Measurements from ENCODE around the gene PCYOX1L.

Gene PCYOX1L, protein sequence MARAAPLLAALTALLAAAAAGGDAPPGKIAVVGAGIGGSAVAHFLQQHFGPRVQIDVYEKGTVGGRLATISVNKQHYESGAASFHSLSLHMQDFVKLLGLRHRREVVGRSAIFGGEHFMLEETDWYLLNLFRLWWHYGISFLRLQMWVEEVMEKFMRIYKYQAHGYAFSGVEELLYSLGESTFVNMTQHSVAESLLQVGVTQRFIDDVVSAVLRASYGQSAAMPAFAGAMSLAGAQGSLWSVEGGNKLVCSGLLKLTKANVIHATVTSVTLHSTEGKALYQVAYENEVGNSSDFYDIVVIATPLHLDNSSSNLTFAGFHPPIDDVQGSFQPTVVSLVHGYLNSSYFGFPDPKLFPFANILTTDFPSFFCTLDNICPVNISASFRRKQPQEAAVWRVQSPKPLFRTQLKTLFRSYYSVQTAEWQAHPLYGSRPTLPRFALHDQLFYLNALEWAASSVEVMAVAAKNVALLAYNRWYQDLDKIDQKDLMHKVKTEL

GRCh38 chr5:149357370-149358293 lies at the start of gene PCYOX1L:
Gene PCYOX1L, plus strand, starts transcription at chr5:149358046. Its CDS starts 23 bp downstream, at chr5:149358069.
- peak; percentile 98 for DNase-seq

DNA sequence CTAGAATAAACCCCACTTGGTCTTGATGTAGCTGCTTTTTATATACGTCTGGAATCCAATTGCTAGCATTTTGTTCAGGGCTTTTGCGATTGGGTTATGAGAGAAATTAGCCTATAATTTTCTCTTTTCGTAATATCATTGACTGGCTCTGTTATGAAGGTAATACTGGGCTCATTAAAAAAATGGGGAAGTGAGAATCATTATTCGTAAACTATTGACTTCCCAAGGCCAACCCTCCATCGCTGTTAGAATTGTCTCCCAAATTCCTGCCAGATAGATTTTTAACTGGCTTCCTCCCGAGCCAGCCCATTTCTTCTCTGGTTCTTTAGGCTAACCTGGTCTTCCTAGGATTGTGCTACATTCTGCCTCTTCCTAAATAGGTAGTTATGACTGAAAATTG lies 48.5 kb upstream of the PCYOX1L start:
- no peak for DNase-seq

GRCh38 chr5:149310488-149310887 lies 47.4 kb upstream of the PCYOX1L start:
- DNase-seq: no peak

DNA sequence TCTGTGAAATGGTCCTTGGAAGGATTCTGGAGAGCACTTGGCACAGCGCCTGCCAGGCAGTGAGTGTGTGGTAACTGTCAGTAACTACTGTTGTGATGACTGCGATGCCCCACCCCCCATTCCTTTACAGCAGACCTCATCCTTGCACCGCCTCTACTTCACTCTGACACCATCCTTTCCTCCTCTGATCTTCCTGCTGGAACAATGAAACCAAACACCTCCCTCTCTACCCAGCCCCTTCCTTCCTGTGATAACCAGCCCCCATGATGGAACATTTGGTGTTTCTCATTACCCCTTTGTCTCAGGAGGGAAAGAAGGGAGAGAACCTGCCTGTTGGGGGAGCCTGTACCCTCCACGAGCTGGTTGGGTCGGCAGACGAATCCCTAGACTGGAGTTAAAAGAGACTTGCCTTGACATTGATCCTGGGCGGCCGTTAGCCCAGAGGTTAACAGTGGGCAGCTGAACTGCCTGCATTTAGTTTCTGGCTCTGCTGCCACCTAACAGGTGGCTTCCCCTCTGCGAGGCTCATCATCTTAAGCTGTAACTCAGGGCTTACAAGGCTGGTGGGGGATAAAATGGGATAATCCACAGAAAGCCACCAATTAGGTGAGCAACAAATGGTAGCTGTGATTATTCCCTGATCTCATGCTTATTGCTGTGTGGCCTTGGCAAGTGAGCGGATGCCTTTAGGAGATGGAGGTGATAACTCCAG lies 46.7 kb upstream of the PCYOX1L start:
- DNase-seq: no peak

DNA sequence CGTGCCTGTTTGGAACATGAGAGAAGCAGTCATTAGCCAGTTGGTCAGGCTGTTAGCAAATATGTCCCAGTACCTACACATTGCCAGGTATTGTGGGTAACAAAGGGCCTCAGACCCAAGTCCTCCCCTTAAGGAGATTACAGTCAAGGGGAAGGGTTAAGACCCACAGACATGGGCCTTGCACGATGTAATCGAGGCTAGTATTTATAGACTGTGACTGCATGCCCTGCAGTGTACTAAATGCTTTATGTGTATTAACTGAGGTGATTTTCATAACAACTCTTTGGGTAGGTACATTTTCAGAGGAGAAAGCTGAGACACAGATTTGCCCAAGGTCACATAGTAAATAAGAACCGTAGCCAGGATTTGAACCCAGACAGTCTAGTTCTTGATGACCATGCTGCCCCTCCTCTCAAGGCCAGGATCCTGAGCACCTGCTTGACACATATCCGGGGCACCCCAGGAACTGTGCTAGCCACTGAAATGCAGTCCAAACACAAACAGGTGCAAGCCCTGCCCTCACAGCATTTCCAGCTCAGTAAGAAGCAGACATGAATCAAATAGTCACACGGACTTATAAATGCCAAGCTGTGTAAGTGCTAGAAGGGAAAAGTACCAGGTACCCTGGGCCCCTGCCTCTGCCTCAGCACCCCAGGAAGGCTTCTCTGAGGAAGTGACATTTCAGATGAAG lies 44.5 kb upstream of the PCYOX1L start:
- DNase-seq: no peak

GRCh38 chr5:149314571-149315111 lies 43.2 kb upstream of the PCYOX1L start:
- no peak for DNase-seq

GRCh38 chr5:149315753-149316152 lies 42.1 kb upstream of the PCYOX1L start:
- no peak for DNase-seq

DNA sequence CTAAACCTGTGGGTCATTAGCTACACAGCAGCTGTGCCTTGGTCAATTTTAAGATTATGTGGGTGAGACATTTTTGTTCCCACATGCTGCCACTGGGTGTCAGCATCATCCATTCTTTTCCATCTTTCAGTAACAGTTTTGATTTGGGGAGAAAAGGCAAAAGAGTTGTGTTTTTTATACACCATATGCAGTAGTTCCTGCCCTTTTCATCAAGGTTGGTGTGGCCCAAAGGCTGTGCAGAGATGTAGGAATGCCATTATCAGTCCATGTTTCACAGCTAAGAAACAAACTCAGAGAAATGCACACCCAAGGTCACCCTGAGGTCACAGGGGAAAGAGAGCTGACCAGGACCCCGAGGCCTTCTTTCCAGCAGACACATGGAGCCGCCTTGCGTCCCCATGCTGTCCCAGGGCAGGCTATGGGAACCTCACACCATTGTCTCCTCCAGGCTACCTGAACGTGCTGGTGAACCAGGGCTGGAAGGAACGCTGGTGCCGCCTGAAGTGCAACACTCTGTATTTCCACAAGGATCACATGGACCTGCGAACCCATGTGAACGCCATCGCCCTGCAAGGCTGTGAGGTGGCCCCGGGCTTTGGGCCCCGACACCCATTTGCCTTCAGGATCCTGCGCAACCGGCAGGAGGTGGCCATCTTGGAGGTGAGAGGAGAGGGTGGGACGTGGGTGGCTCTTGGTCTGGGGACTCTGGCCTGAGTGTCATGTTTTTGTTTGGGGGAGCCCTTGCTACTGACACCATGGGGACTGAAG lies 40.4 kb upstream of the PCYOX1L start:
- DNase-seq: no peak

DNA sequence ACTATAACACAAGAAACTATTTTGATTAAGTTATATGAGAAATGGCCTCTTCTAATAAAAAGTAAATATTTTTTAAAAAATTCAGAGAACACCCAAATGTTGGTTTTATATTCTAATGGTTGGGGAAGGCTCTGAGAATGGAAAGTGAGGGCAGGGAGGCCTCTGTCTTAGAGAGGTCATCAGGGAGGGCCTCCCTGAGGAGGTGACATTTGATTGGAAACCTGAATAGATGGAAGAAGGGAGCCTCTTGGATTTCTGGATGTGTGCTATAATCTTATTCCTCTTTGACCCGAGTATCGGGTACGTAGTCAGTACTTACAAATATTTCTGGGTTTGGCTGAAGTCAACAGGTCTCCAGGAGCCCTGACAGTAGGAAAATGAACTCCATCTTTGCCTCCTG lies 38.7 kb upstream of the PCYOX1L start:
- DNase-seq: no peak

- DNase-seq: no peak
Measured at GRCh38 chr5:149320791-149321330, 37.0 kb upstream of the PCYOX1L start.

DNA sequence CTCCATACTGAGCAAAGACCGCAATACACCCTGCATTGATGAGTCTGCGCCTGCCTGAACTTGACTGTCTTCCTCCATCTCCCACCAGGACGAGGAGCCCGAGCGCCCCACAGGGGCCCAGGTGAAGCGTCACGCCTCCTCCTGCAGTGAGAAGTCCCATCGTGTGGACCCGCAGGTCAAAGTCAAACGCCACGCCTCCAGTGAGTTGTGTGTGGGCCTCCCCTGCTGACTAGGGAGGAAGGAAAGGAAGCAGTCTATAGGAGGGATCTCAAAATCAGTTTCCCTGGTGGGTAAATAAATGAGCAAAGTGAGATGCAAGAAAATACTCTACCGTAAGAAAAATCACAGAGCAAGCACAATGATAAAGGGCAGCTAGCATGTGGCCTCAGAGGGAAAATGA lies 35.3 kb upstream of the PCYOX1L start:
- DNase-seq: no peak

DNA sequence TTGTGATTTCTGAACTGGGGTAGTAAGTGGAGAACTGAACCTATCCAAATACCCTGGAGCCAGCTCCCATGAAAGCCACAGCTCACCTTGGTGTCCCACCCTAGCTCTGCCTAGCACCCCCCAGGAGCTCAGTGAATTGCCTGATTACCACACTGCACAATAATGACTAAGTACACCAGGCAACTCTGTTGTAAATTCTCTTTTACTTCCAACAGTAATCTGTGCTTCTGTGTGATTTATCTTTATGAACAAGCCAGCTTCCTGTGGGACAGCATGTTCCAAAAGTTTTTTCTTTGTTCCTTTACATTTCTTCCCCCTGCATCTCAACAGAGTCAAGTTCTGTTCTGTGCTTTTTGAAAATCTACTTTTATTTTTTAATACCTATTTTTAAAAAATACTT lies 34.6 kb upstream of the PCYOX1L start:
- no peak for DNase-seq

DNA sequence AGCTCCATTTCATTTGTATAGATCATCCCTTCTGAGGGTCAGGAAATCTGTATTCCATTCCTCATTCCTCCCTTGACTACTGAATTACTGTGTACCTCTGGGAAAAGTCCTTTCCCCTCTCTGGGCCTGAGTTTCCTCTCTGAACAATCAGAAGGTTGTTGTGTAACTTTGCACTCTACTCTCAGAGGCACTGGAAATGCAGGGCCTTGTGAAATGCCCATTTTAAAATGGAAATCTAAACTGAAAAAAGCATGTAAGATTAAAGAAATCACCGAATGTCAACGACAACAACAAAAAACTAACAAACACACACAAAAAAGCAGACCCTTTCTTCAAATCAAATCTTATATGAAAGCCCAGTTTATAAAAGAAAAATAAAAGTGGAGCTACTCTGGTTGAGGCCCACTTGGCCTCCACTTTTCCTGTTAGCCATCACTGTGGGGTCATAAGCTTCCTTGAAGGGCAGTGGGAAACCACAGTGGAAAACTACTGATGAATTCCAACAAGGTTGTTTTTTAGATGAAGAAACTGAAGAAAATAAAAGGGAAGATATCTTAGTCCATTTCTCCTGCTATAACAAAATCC lies 34.1 kb upstream of the PCYOX1L start:
- DNase-seq: no peak

DNA sequence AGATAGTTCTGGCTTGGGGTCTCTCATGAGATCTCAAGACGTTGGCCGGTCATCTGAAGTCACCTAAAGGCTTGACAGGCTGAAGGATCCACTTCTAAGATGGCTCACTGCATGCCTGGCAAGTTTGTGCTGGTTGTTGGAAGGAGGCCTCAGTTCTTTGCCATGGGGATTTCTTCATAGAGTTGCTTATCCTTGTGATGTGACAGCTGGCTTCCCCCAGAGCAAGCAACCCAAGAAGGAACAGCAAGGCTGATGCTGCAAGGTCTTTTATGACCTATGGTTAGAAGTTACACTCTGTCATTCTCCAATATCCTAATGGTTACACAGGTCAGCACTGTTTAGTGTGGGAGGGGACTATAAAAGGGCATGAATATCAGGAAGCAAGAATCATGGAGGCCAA lies 33.2 kb upstream of the PCYOX1L start:
- no peak for DNase-seq

- DNase-seq: no peak
Measured at GRCh38 chr5:149325166-149325735, 32.6 kb upstream of the PCYOX1L start.

DNA sequence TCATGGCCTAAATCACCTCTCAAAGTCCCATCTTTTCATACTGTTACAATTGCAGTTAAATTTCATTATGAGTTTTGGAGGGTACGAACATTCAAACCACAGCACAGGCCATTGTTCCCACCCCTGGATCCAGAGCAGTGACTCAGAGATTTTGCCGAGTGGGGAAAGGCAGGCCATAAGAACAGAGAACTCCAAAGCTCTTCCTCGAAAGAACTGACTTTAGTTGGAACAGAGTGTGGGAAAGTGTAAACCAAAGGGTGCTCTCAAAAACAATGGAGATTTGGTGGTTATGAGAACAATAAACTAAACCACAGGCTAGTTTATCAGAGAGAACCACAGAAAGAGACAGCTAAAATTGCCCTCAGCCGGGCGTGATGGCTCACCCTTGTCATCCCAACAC lies 32.0 kb upstream of the PCYOX1L start:
- DNase-seq: no peak

DNA sequence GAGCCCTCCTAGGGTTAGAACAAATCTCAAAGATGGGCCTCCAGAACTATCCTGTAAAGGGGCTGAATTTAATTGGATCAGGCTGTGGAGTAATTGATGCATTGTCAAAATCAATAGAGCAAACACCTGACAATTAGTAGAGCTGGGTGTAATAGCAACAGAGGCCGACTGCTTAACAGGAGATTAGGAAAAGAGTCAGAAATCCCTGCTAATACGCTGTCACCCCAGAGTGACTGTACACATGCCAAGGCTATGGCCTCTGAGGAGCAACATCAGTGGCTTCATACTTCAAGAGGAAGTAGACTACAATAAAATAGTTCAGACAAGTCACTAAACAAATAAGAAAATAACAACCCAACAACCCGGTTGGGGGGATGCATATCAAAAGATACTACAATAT lies 31.2 kb upstream of the PCYOX1L start:
- no peak for DNase-seq

DNA sequence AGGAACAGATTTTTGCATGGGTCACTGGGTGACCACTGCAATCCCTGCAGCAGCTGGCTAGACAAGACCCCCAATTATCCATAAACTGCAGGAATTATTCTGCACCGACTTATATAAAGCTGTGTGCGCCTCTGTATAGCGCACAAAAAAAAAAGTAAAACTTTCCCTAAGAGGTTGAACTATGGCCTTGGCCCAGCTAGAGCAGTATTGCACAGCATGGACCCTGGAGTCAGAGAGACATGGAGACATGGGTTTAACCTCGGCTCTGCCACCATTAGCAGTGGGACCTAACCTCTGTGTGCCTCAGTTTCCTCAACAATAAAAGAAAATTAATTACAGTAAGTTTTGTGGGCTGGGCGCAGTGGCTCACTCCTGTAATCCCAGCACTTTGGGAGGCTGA lies 29.7 kb upstream of the PCYOX1L start:
- no peak for DNase-seq

DNA sequence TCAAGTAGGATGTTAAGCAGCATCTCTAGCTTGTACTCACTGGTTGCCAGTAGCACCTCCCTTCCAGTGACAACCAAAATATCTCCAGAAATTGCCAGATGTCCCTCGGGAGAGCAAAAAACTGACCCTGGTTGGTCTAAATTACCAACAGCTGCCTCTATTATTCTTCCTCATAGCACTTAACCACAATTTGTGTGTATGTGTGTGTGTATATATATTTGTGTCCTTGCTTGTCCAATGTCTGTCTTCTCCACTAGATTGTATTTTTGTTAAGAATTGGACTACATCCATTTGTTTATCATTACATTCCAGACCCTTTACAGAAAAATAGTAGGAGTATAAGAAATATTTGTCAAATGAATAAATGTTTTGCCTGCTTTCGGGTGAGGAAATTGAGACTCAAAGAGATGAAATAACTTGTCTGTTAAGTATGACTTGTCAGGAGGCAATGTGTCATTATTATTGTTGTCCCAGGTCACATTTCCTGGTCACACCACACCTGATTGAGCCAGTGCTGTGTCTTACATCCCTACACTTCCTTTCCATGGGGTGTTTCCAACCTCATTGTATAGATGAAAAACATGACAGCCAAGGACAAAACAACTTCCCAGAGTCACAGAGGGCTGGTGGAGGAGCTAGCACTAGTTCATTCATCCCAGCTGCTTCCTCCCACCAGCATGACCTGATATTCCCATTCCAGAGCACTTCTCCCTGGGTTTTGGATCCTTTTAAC lies 24.0 kb upstream of the PCYOX1L start:
- no peak for DNase-seq

DNA sequence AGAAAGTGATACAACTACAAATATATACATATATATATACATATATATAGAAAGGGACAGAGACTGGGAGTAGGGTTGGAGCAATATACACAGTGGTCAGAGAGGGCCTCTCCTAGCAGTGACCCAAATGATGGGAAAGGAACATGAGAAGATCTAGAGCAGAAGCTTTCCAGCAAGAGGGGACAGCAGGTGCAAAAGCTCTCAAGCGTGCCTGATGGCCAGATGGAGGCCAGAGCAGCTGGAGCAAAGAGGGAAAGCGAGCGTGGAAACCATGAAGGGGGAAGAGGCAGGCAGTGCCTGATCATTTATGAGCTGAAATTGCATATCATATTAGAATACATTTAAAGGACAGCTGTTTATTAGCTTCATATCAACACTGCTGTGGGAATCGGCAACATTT lies 20.1 kb upstream of the PCYOX1L start:
- no peak for DNase-seq
